HepG2 (cell line): Measurements from ENCODE around the gene ATP23. TPM values are rescaled to one million over a fixed set of nuclear protein-coding genes. Genes with fewer than 3 reads are reported as not detected.

ENCODE experiments used
- CHCHD3 ChIP-seq: sonication (generic); formaldehyde crosslinking; IDR thresholded peaks from 2 replicates; pipeline ENCODE4 v1.8.0; 2022; ENCODE audit warnings: mild to moderate bottlenecking, missing genetic modification reagents, moderate library complexity
- ELF4 ChIP-seq: sonication (generic); formaldehyde crosslinking; IDR thresholded peaks from 2 replicates; pipeline ENCODE4 v1.5.0; 2020; ENCODE audit warnings: missing genetic modification reagents, mild to moderate bottlenecking, moderate library complexity, borderline replicate concordance
- ETV6 ChIP-seq: sonication (generic); formaldehyde crosslinking; conservative IDR thresholded peaks from 2 replicates; pipeline ENCODE4 v1.4.0; 2020; ENCODE audit warnings: missing genetic modification reagents
- HOXA7 ChIP-seq: sonication (generic); formaldehyde crosslinking; IDR thresholded peaks from 2 replicates; pipeline ENCODE4 v1.8.1; 2022; ENCODE audit warnings: mild to moderate bottlenecking, missing genetic modification reagents, moderate library complexity
- HOXD1 ChIP-seq: sonication (generic); formaldehyde crosslinking; IDR thresholded peaks from 2 replicates; pipeline ENCODE4 v1.5.0; 2020; ENCODE audit warnings: missing genetic modification reagents
- KDM2A ChIP-seq: sonication (generic); formaldehyde crosslinking; IDR thresholded peaks from 2 replicates; pipeline ENCODE4 v1.4.0; 2020; ENCODE audit warnings: low read depth, missing genetic modification reagents, borderline replicate concordance
- NFYB ChIP-seq: sonication (generic); formaldehyde crosslinking; IDR thresholded peaks from 2 replicates; pipeline ENCODE4 v1.4.0; 2020; ENCODE audit warnings: missing genetic modification reagents
- POGZ ChIP-seq: sonication (generic); formaldehyde crosslinking; IDR thresholded peaks from 2 replicates; pipeline ENCODE4 v1.4.0; 2020; ENCODE audit warnings: mild to moderate bottlenecking, missing genetic modification reagents
- RAD51 ChIP-seq: fragments of 450-650 bp; IDR thresholded peaks from 2 replicates; pipeline ENCODE4 v1.6.1; 2016; ENCODE audit warnings: borderline replicate concordance
- SOX5 ChIP-seq: IDR thresholded peaks from 2 replicates; pipeline ENCODE4 v1.6.1; 2016; ENCODE audit warnings: borderline replicate concordance
- SRSF9 ChIP-seq: fragments of 200-400 bp; formaldehyde crosslinking; IDR thresholded peaks from 2 replicates; pipeline ENCODE4 v1.6.1; 2018; ENCODE audit warnings: borderline replicate concordance, mild to moderate bottlenecking, low read depth, low read length; ENCODE audit not compliant: insufficient read depth, poor library complexity, severe bottlenecking
- TRIM24 ChIP-seq: sonication (generic); formaldehyde crosslinking; IDR thresholded peaks from 2 replicates; pipeline ENCODE4 v1.8.0; 2022; ENCODE audit warnings: mild to moderate bottlenecking, missing genetic modification reagents
- ZFP90 ChIP-seq: sonication (generic); formaldehyde crosslinking; IDR thresholded peaks from 2 replicates; pipeline ENCODE4 v1.8.0; 2022; ENCODE audit warnings: missing genetic modification reagents, mild to moderate bottlenecking, inconsistent platforms, borderline replicate concordance
- ZNF431 ChIP-seq: sonication (generic); formaldehyde crosslinking; IDR thresholded peaks from 2 replicates; pipeline ENCODE4 v1.9.0; 2022; ENCODE audit warnings: missing genetic modification reagents, low read depth, mild to moderate bottlenecking, borderline replicate concordance
- ZNF543 ChIP-seq: sonication (generic); formaldehyde crosslinking; IDR thresholded peaks from 2 replicates; pipeline ENCODE4 v1.4.0; 2020; ENCODE audit warnings: mild to moderate bottlenecking, missing genetic modification reagents
- polyA plus RNA-seq, 8 experiments: library from polyadenylated mRNA; depleted of rRNA in 3 of 8; stranded (reverse) in 7 of 8; unstranded in 1 of 8; fragments of >200 nt; fragmentation: Illumina TruSeq in 4 of 8; extraction: Trizol in 4 of 8; gene quantifications; 2 replicates each; pipeline versions ENCODE4 v1.2.1 to v1.2.3, GENCODE V29; 2011 to 2016; ENCODE audit warnings: low read depth in 4 of 8, missing spikeins in 1 of 8, mixed read lengths in 1 of 8; ENCODE audit not compliant: insufficient read depth in 1 of 8
- total RNA-seq, 5 experiments: library from RNA; depleted of rRNA; stranded (reverse); fragments of >200 nt; fragmentation: Illumina TruSeq; extraction: Trizol; gene quantifications; 2 replicates each; pipeline ENCODE4 v1.2.3, GENCODE V29; 2016; ENCODE audit warnings: low read depth in 1 of 5
- TF ChIP-seq, protein P1 (sequence below): sonication (generic); formaldehyde crosslinking; IDR thresholded peaks from 2 replicates; pipeline ENCODE4 v1.9.0; 2022; ENCODE audit warnings: missing genetic modification reagents, mild to moderate bottlenecking, borderline replicate concordance
- TF ChIP-seq, protein P2 (sequence below): sonication (generic); formaldehyde crosslinking; IDR thresholded peaks from 2 replicates; pipeline ENCODE4 v1.4.0; 2020; ENCODE audit warnings: missing genetic modification reagents, mild to moderate bottlenecking, borderline replicate concordance
- TF ChIP-seq, protein P3 (sequence below): sonication (generic); formaldehyde crosslinking; IDR thresholded peaks from 2 replicates; pipeline ENCODE4 v1.4.0; 2020; ENCODE audit warnings: missing genetic modification reagents
- TF ChIP-seq, protein P4 (sequence below): sonication (generic); formaldehyde crosslinking; IDR thresholded peaks from 2 replicates; pipeline ENCODE4 v1.4.0; 2020; ENCODE audit warnings: missing genetic modification reagents

The ATP23 gene
- total and polyA plus RNA-seq, 2 of the 13 experiments (the other 11 are each of a cell fraction or from before 2014, with no cell fraction given), result 12.1 to 14.7 TPM

DNA sequence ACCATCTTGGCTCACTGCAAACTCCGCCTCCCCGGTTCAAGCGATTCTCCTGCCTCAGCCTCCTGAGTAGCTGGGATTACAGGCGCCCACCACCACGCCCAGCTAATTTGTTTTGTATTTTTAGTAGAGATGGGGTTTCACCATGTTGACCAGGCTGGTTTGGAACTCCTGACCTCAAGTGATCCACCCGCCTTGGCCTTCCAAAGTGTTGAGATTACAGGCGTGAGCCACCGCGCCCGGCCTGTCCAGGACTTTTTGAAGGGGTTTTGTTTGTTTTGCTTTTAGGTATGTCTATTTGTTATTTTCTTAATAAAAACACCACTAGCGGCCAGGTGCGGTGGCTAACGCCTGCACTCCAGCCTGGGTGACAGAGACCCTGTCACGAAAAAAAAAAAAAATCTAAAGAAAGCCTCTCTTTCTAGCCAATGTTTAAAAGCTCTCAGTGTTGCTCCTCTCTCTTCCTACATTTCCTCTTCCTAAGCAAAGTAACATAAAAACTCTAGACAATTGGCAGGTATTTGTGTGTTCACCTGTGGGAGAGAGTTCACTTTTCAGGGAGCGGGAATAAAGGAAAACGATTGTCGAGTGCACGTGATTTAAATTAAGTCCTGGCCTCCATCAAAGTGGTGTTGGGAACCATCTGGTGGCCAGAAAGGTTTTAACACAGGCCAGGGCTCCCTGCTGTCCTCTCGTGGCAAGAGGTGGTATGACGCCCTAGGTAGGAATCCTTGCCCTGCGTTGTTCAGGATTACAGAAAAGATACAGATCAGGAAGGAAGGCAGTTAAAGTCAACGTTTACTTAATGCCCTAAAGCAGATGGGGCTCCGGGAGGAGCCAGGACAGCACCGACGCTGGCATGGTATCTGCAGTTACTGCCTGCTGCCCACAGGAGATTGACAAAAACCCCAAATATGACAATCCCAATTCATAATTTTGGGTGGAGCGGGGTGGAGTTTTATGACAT lies 36.2 kb upstream of the ATP23 start (continued):
- TF ChIP-seq, protein P1, sequence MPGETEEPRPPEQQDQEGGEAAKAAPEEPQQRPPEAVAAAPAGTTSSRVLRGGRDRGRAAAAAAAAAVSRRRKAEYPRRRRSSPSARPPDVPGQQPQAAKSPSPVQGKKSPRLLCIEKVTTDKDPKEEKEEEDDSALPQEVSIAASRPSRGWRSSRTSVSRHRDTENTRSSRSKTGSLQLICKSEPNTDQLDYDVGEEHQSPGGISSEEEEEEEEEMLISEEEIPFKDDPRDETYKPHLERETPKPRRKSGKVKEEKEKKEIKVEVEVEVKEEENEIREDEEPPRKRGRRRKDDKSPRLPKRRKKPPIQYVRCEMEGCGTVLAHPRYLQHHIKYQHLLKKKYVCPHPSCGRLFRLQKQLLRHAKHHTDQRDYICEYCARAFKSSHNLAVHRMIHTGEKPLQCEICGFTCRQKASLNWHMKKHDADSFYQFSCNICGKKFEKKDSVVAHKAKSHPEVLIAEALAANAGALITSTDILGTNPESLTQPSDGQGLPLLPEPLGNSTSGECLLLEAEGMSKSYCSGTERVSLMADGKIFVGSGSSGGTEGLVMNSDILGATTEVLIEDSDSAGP, result no peak
- TF ChIP-seq HOXA7 (CRISPR knock-in tag) (no peak), ELF4 (CRISPR knock-in tag) (no peak), HOXD1 (CRISPR knock-in tag) (no peak), KDM2A (CRISPR knock-in tag) (peak; percentile 66; the same call in 1 of the 2 replicates), SOX5 (peak; percentile 64; the same call in 1 of the 2 replicates), SRSF9 (no peak), NFYB (CRISPR knock-in tag) (no peak), ETV6 (CRISPR knock-in tag) (no peak), ZFP90 (no peak), ZNF431 (CRISPR knock-in tag) (no peak), RAD51 (no peak), TRIM24 (no peak), POGZ (CRISPR knock-in tag) (no peak), ZNF543 (CRISPR knock-in tag) (no peak), CHCHD3 (CRISPR knock-in tag) (no peak)
- TF ChIP-seq, protein P2, sequence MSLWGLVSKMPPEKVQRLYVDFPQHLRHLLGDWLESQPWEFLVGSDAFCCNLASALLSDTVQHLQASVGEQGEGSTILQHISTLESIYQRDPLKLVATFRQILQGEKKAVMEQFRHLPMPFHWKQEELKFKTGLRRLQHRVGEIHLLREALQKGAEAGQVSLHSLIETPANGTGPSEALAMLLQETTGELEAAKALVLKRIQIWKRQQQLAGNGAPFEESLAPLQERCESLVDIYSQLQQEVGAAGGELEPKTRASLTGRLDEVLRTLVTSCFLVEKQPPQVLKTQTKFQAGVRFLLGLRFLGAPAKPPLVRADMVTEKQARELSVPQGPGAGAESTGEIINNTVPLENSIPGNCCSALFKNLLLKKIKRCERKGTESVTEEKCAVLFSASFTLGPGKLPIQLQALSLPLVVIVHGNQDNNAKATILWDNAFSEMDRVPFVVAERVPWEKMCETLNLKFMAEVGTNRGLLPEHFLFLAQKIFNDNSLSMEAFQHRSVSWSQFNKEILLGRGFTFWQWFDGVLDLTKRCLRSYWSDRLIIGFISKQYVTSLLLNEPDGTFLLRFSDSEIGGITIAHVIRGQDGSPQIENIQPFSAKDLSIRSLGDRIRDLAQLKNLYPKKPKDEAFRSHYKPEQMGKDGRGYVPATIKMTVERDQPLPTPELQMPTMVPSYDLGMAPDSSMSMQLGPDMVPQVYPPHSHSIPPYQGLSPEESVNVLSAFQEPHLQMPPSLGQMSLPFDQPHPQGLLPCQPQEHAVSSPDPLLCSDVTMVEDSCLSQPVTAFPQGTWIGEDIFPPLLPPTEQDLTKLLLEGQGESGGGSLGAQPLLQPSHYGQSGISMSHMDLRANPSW, result no peak
- TF ChIP-seq, protein P3, sequence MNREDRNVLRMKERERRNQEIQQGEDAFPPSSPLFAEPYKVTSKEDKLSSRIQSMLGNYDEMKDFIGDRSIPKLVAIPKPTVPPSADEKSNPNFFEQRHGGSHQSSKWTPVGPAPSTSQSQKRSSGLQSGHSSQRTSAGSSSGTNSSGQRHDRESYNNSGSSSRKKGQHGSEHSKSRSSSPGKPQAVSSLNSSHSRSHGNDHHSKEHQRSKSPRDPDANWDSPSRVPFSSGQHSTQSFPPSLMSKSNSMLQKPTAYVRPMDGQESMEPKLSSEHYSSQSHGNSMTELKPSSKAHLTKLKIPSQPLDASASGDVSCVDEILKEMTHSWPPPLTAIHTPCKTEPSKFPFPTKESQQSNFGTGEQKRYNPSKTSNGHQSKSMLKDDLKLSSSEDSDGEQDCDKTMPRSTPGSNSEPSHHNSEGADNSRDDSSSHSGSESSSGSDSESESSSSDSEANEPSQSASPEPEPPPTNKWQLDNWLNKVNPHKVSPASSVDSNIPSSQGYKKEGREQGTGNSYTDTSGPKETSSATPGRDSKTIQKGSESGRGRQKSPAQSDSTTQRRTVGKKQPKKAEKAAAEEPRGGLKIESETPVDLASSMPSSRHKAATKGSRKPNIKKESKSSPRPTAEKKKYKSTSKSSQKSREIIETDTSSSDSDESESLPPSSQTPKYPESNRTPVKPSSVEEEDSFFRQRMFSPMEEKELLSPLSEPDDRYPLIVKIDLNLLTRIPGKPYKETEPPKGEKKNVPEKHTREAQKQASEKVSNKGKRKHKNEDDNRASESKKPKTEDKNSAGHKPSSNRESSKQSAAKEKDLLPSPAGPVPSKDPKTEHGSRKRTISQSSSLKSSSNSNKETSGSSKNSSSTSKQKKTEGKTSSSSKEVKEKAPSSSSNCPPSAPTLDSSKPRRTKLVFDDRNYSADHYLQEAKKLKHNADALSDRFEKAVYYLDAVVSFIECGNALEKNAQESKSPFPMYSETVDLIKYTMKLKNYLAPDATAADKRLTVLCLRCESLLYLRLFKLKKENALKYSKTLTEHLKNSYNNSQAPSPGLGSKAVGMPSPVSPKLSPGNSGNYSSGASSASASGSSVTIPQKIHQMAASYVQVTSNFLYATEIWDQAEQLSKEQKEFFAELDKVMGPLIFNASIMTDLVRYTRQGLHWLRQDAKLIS (CRISPR knock-in tag), result no peak
- TF ChIP-seq, protein P4, sequence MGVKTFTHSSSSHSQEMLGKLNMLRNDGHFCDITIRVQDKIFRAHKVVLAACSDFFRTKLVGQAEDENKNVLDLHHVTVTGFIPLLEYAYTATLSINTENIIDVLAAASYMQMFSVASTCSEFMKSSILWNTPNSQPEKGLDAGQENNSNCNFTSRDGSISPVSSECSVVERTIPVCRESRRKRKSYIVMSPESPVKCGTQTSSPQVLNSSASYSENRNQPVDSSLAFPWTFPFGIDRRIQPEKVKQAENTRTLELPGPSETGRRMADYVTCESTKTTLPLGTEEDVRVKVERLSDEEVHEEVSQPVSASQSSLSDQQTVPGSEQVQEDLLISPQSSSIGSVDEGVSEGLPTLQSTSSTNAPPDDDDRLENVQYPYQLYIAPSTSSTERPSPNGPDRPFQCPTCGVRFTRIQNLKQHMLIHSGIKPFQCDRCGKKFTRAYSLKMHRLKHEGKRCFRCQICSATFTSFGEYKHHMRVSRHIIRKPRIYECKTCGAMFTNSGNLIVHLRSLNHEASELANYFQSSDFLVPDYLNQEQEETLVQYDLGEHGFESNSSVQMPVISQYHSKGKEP (CRISPR knock-in tag), result no peak
